ENCODE results near the gene ADAMTS2.

GRCh38 chr5:179187229-179187678 lies 158.0 kb downstream of the ADAMTS2 start:
- TF ChIP-seq POLR2A (IDR thresholded peaks at IDR 0.05; ENCODE audit: low read depth, low read length) (no peak), POLR2AphosphoS5 (IDR thresholded peaks at IDR 0.05; ENCODE audit: insufficient read depth, low read depth, low read length) (no peak)
